PFSK-1 (cell line): Measurements from ENCODE around the gene LMNTD1. TPM values are rescaled to one million over a fixed set of nuclear protein-coding genes. Genes with fewer than 3 reads are reported as not detected.

Experiments used
- FOXP2 ChIP-seq: optimal IDR thresholded peaks from 2 replicates; pipeline ENCODE3; 2011; ENCODE audit warnings: borderline replicate concordance, control low read depth, inconsistent platforms; ENCODE audit not compliant: insufficient read depth; ENCODE audit errors: extremely low read length, extremely low read depth
- POLR2AphosphoS5 ChIP-seq: IDR thresholded peaks from 2 replicates; pipeline ENCODE4 v1.6.1; 2012; ENCODE audit warnings: low read depth, mild to moderate bottlenecking, control low read depth, low read length, moderate library complexity
- SIN3A ChIP-seq: IDR thresholded peaks from 2 replicates; pipeline ENCODE4 v1.6.1; 2012; ENCODE audit warnings: mild to moderate bottlenecking, low read length, moderate library complexity, borderline replicate concordance; ENCODE audit not compliant: insufficient read depth
- TAF1 ChIP-seq: IDR thresholded peaks from 2 replicates; pipeline ENCODE4 v1.6.1; 2012; ENCODE audit warnings: low read length, control low read depth, borderline replicate concordance; ENCODE audit not compliant: insufficient read depth
- polyA plus RNA-seq: library from polyadenylated mRNA; unstranded; fragments of >200 nt; gene quantifications from one replicate; pipeline ENCODE4 v1.2.1, GENCODE V29; 2012; ENCODE audit warnings: low read depth, missing spikeins; ENCODE audit not compliant: insufficient read length
- TF ChIP-seq, protein P1 (sequence below), 2 experiments: IDR thresholded peaks; 2 replicates each; pipeline versions ENCODE4 v1.6.1 to v1.8.0; 2011 to 2012; ENCODE audit warnings: low read depth in 2 of 2, low read length in 2 of 2, control low read depth in 1 of 2, inconsistent platforms in 1 of 2, mild to moderate bottlenecking in 1 of 2, moderate library complexity in 1 of 2; ENCODE audit not compliant: insufficient read depth in 1 of 2

The LMNTD1 gene, protein sequence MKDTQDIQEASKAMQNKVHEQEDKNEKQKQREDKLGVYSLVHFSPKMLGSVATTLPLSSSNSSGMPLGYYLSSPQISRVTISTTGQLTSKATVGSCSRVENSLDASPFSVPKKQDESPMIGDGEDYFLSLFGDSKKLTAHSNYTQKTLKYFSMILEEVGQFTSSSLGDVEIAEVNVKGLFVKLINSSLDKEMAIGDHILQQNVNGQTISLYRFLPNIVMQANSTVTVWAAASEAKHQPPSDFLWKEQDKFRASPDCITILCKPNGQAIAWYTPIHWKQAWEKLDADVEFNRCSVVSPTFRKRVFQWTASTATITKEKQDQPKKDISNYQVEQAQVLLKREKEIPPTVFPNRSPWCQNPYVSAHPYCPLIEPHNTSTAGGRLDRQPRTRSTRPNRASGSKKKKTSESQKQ
- not detected for polyA plus RNA-seq

GRCh38 chr12:25553098-25553497 lies at the start of gene LMNTD1:
Gene LMNTD1, minus strand, starts transcription at chr12:25553283. Its CDS starts 324 bp downstream, at chr12:25552959.
- no peak for TF ChIP-seq SIN3A
- TF ChIP-seq TAF1, result no peak
- no peak for TF ChIP-seq FOXP2
- TF ChIP-seq POLR2AphosphoS5, result no peak
- TF ChIP-seq, protein P1, sequence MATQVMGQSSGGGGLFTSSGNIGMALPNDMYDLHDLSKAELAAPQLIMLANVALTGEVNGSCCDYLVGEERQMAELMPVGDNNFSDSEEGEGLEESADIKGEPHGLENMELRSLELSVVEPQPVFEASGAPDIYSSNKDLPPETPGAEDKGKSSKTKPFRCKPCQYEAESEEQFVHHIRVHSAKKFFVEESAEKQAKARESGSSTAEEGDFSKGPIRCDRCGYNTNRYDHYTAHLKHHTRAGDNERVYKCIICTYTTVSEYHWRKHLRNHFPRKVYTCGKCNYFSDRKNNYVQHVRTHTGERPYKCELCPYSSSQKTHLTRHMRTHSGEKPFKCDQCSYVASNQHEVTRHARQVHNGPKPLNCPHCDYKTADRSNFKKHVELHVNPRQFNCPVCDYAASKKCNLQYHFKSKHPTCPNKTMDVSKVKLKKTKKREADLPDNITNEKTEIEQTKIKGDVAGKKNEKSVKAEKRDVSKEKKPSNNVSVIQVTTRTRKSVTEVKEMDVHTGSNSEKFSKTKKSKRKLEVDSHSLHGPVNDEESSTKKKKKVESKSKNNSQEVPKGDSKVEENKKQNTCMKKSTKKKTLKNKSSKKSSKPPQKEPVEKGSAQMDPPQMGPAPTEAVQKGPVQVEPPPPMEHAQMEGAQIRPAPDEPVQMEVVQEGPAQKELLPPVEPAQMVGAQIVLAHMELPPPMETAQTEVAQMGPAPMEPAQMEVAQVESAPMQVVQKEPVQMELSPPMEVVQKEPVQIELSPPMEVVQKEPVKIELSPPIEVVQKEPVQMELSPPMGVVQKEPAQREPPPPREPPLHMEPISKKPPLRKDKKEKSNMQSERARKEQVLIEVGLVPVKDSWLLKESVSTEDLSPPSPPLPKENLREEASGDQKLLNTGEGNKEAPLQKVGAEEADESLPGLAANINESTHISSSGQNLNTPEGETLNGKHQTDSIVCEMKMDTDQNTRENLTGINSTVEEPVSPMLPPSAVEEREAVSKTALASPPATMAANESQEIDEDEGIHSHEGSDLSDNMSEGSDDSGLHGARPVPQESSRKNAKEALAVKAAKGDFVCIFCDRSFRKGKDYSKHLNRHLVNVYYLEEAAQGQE (IDR thresholded peaks at IDR 0.05; ENCODE audit: insufficient read depth in 1 of 2, low read depth in 2 of 2, low read length in 2 of 2), result no peak

DNA sequence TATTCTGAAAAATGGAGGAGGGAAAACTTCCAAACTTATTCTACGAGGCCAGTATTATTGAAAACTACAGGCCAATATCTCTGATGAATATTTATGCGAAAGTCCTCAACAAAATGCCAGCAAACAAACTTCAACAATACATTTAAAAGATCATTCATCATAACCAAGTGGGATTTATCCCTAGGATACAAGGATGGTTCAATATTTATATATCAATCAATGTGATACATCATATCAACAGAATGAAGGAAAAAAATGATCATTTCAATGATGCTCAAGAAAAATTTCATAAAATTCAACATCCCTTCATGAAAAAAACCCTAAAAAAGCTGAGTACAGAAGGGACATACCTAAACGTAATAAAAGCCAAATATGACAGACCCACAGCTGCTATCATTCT lies 45.9 kb upstream of the LMNTD1 start:
- TF ChIP-seq, protein P1 (IDR thresholded peaks at IDR 0.05; ENCODE audit: insufficient read depth in 1 of 2, low read depth in 2 of 2, low read length in 2 of 2), result no peak
- TF ChIP-seq SIN3A (no peak), FOXP2 (no peak), TAF1 (no peak), POLR2AphosphoS5 (no peak)

GRCh38 chr12:25594376-25594775 lies 41.3 kb upstream of the LMNTD1 start:
- no peak for TF ChIP-seq SIN3A

GRCh38 chr12:25592725-25593495 lies 39.8 kb upstream of the LMNTD1 start:
- TF ChIP-seq TAF1 (no peak), FOXP2 (no peak), POLR2AphosphoS5 (no peak), SIN3A (no peak)
- TF ChIP-seq, protein P1 (IDR thresholded peaks at IDR 0.05; ENCODE audit: insufficient read depth in 1 of 2, low read depth in 2 of 2, low read length in 2 of 2), result no peak

- TF ChIP-seq TAF1, result no peak
- no peak for TF ChIP-seq POLR2AphosphoS5
Measured at GRCh38 chr12:25591144-25591543, 38.1 kb upstream of the LMNTD1 start.
